ENCODE data around the gene NID1. TPM values are rescaled to one million over a fixed set of nuclear protein-coding genes. Genes with fewer than 3 reads are reported as not detected.

Gene NID1
- total RNA-seq, 1 donor from 2014 or later = 73.0 TPM

GRCh38 chr1:235960809-235961208 is 104.1 kb downstream of the NID1 start:
- TF ChIP-seq CTCF (IDR thresholded peaks at IDR 0.05; ENCODE audit: insufficient read depth, low read depth, low read length) (no peak), EZH2 (IDR thresholded peaks at IDR 0.05; ENCODE audit: insufficient read depth, low read length) (no peak)
- Histone ChIP-seq H4K20me1 (ENCODE audit: insufficient read depth, low read length) (no peaks in the 10 kb centered on the region), H3K79me2 (ENCODE audit: insufficient read depth, low read length) (no peaks in the 10 kb centered on the region), H3K9ac (ENCODE audit: low read length) (no peak overlapping the region), H3K27me3 (ENCODE audit: insufficient read depth, low read length) (no peaks in the 10 kb centered on the region), H3K4me2 (ENCODE audit: low read length) (no peak overlapping the region), H2AFZ (ENCODE audit: low read depth, low read length) (no peak overlapping the region), H3K9me3 (ENCODE audit: insufficient read depth, low read depth, low read length) (no peaks in the 10 kb centered on the region), H3K36me3 (ENCODE audit: insufficient read depth, low read length) (no peaks in the 10 kb centered on the region), H3K4me3 (ENCODE audit: insufficient read depth, low read depth, low read length) (no peak overlapping the region), H3K4me1 (ENCODE audit: insufficient read depth, low read length) (no peaks in the 10 kb centered on the region), H3K27ac (ENCODE audit: low read depth, low read length) (no peak overlapping the region)
- Mint-ChIP-seq H3K36me3 (ENCODE audit: low read depth, unreplicated experiment) (peaks cover 5% of the 10 kb centered on the region), H3K27ac (ENCODE audit: unreplicated experiment) (no peak overlapping the region), H3K4me3 (ENCODE audit: unreplicated experiment) (no peak overlapping the region), H3K27me3 (ENCODE audit: low read depth, unreplicated experiment) (no peaks in the 10 kb centered on the region), H3K9me3 (ENCODE audit: unreplicated experiment) (peaks cover 21% of the 10 kb centered on the region), H3K4me1 (ENCODE audit: low read depth, unreplicated experiment) (peaks cover 5% of the 10 kb centered on the region)
- DNase-seq (ENCODE audit: low read depth) (no peak), FAIRE-seq (no peak)

- Histone ChIP-seq H3K4me3 (ENCODE audit: insufficient read depth, low read depth, low read length) (no peak overlapping the region), H3K27ac (ENCODE audit: low read depth, low read length) (no peak overlapping the region), H3K9ac (ENCODE audit: low read length) (no peak overlapping the region), H3K9me3 (ENCODE audit: insufficient read depth, low read depth, low read length) (peaks cover 6% of the 10 kb centered on the region), H3K79me2 (ENCODE audit: insufficient read depth, low read length) (no peaks in the 10 kb centered on the region), H3K4me1 (ENCODE audit: insufficient read depth, low read length) (peaks cover 9% of the 10 kb centered on the region), H3K4me2 (ENCODE audit: low read length) (no peak overlapping the region), H2AFZ (ENCODE audit: low read depth, low read length) (no peak overlapping the region), H4K20me1 (ENCODE audit: insufficient read depth, low read length) (no peaks in the 10 kb centered on the region), H3K36me3 (ENCODE audit: insufficient read depth, low read length) (no peaks in the 10 kb centered on the region), H3K27me3 (ENCODE audit: insufficient read depth, low read length) (no peaks in the 10 kb centered on the region)
- no peak for FAIRE-seq
- peaks cover 5% of the 10 kb centered on the region for H3K9me3 Mint-ChIP-seq (ENCODE audit: unreplicated experiment)
- DNase-seq (ENCODE audit: low read depth) = no peak
- peaks cover 26% of the 10 kb centered on the region for H3K4me1 Mint-ChIP-seq (ENCODE audit: low read depth, unreplicated experiment)
- no peak overlapping the region for H3K27ac Mint-ChIP-seq (ENCODE audit: unreplicated experiment)
- TF ChIP-seq EZH2 (IDR thresholded peaks at IDR 0.05; ENCODE audit: insufficient read depth, low read length) = no peak
- no peak for TF ChIP-seq CTCF (IDR thresholded peaks at IDR 0.05; ENCODE audit: insufficient read depth, low read depth, low read length)
- H3K4me3 Mint-ChIP-seq (ENCODE audit: unreplicated experiment) = no peak overlapping the region
- no peaks in the 10 kb centered on the region for H3K27me3 Mint-ChIP-seq (ENCODE audit: low read depth, unreplicated experiment)
- peaks cover 3% of the 10 kb centered on the region for H3K36me3 Mint-ChIP-seq (ENCODE audit: low read depth, unreplicated experiment)
Measured at GRCh38 chr1:235958021-235958420, 106.9 kb downstream of the NID1 start.

DNA sequence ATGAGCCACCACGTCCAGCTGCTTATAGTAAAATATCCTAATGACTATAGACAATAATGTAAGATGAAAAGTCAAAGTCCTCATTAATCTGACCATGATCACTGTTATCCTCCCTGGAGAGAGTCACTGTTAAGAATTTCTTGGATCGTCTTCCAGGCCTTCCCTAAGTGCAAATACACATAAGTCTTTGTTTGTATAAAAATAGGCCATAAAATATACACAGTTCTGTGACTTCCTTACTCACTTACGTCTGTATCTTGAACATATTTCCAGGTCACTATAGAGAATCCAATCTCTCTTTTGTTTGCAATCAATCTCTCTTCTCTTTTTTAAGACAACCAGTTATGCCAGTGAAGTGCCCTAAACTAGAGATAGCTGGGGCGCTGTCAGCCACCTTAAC is 109.1 kb downstream of the NID1 start:
- no peaks in the 10 kb centered on the region for H3K36me3 Mint-ChIP-seq (ENCODE audit: low read depth, unreplicated experiment)
- no peak overlapping the region for H3K4me3 Mint-ChIP-seq (ENCODE audit: unreplicated experiment)
- no peaks in the 10 kb centered on the region for H3K27me3 ChIP-seq (ENCODE audit: insufficient read depth, low read length)
- H3K27ac Mint-ChIP-seq (ENCODE audit: unreplicated experiment) = no peak overlapping the region
- TF ChIP-seq CTCF (IDR thresholded peaks at IDR 0.05; ENCODE audit: insufficient read depth, low read depth, low read length) (no peak), EZH2 (IDR thresholded peaks at IDR 0.05; ENCODE audit: insufficient read depth, low read length) (no peak)
- DNase-seq (ENCODE audit: low read depth) (no peak), FAIRE-seq (no peak)
- no peak overlapping the region for H2AFZ ChIP-seq (ENCODE audit: low read depth, low read length)
- H3K4me3 ChIP-seq (ENCODE audit: insufficient read depth, low read depth, low read length) = no peak overlapping the region
- no peaks in the 10 kb centered on the region for H3K27me3 Mint-ChIP-seq (ENCODE audit: low read depth, unreplicated experiment)
- no peaks in the 10 kb centered on the region for H3K79me2 ChIP-seq (ENCODE audit: insufficient read depth, low read length)
- H3K9me3 ChIP-seq (ENCODE audit: insufficient read depth, low read depth, low read length) = peaks cover 9% of the 10 kb centered on the region
- peaks cover 29% of the 10 kb centered on the region for H3K4me1 Mint-ChIP-seq (ENCODE audit: low read depth, unreplicated experiment)
- H3K4me2 ChIP-seq (ENCODE audit: low read length) = no peak overlapping the region
- H3K9ac ChIP-seq (ENCODE audit: low read length) = no peak overlapping the region
- H3K27ac ChIP-seq (ENCODE audit: low read depth, low read length) = no peak overlapping the region
- no peaks in the 10 kb centered on the region for H3K9me3 Mint-ChIP-seq (ENCODE audit: unreplicated experiment)
- H3K4me1 ChIP-seq (ENCODE audit: insufficient read depth, low read length) = peaks cover 9% of the 10 kb centered on the region
- no peaks in the 10 kb centered on the region for H3K36me3 ChIP-seq (ENCODE audit: insufficient read depth, low read length)
- no peaks in the 10 kb centered on the region for H4K20me1 ChIP-seq (ENCODE audit: insufficient read depth, low read length)

All from astrocyte (in vitro differentiated cells and primary cell).